ENCODE measurements around the gene INPP5D.

DNA sequence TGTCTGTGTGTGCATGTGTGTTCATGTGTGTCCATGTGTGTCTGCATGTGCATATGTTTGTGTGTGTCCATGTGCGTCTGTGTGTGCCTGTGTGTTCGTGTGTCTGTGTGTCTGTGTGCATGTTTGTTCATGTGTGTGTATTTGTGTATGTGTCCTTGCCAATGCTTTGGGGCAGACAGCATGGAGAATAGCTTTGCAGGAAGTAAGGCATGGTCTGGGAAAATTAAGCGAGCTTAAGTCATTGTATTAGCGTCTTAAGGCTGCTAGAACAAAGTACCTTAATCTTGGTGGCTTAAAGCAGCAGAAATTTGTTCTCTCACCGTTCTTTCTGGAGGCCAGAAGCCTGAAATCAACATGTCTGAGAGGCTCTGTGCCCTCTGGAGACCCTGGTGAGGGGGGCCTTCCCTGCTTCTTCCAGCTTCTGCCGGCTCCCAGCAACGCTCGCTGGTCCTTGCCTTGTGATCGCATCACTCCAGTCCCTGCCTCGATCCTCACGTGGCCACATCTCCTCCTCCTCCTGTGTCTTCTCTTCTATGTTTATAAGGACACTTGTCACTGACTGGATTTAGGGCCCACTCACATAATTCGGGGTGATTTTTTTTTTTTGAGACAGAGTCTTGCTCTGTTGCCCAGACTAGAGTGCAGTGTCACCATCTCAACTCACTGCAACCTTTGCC, 23.8 kb upstream of the INPP5D start:
- TF ChIP-seq, protein P1, sequence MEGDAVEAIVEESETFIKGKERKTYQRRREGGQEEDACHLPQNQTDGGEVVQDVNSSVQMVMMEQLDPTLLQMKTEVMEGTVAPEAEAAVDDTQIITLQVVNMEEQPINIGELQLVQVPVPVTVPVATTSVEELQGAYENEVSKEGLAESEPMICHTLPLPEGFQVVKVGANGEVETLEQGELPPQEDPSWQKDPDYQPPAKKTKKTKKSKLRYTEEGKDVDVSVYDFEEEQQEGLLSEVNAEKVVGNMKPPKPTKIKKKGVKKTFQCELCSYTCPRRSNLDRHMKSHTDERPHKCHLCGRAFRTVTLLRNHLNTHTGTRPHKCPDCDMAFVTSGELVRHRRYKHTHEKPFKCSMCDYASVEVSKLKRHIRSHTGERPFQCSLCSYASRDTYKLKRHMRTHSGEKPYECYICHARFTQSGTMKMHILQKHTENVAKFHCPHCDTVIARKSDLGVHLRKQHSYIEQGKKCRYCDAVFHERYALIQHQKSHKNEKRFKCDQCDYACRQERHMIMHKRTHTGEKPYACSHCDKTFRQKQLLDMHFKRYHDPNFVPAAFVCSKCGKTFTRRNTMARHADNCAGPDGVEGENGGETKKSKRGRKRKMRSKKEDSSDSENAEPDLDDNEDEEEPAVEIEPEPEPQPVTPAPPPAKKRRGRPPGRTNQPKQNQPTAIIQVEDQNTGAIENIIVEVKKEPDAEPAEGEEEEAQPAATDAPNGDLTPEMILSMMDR (IDR thresholded peaks at IDR 0.05; ENCODE audit: low read depth, low read length, poor library complexity, severe bottlenecking): no peak
- no peak for TF ChIP-seq EZH2phosphoT487 (IDR thresholded peaks at IDR 0.05; ENCODE audit: borderline replicate concordance, low read length)

Measured in DOHH2 (cell line).